NCI-H1930 (cell line): ENCODE data around the gene MAN2A1.

ENCODE experiments used
- DNase-seq, 2 experiments: peaks; one replicate each; lab custom pipeline; 2025; lab: John Stamatoyannopoulos, UW

The MAN2A1 gene

DNA sequence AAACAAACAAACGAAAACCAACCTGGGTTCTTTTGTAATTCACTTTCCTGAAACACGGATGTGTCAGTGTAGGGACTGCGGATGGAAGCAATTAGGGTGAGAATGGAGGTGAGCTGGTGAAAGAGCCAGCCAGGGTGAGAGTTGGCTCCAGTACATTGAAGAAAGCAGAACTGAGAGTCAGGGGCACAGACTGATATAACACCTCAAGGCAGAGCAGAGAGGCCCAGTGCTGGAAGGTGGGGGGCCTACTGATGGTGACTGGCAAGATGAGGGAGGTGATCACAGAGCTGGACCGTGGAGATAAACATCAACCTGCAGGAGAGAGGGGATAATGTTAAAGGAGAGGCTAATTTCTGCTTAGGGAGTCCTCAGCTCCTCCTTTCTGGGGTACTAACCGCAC, 221.1 kb downstream of the MAN2A1 start:
- DNase-seq = no peak

DNA sequence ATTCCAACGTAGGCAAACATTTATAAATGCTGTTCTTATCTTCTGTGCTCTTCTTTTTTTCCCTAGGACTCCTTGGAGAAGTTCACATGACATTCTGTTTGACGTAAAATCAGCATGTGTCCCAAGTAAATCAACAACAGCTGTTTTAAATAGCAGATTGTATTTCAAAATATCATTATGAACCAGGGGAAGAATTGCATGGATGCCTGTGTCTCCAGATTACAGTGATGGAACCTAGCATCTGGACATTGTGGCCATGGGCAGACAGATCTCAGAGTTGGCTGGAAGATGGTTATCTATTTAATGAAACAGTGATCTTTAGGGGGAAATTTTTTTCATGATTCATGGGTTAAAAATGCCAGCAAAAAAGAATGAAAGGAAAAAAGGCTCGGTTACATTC, 222.0 kb downstream of the MAN2A1 start:
- no peak for DNase-seq

DNA sequence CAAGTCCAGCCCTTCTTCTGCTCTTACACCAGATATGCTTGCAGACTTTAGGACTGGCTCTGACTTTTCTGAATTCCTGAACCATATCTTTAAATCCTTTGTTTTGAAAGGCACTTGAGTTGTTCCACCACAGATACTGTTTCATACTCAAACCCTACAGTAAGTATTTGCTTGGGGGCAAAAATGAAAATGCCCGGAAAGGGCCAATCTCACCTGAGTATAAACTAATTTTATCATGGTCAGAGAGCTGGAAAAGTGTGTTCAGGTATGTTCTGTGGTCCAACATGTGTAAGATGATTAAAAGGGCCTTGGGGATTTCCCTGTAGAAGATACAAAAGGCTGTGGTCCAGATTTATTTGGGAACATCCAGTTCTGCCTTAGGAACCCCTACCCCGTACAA, 225.2 kb downstream of the MAN2A1 start:
- DNase-seq = no peak

DNA sequence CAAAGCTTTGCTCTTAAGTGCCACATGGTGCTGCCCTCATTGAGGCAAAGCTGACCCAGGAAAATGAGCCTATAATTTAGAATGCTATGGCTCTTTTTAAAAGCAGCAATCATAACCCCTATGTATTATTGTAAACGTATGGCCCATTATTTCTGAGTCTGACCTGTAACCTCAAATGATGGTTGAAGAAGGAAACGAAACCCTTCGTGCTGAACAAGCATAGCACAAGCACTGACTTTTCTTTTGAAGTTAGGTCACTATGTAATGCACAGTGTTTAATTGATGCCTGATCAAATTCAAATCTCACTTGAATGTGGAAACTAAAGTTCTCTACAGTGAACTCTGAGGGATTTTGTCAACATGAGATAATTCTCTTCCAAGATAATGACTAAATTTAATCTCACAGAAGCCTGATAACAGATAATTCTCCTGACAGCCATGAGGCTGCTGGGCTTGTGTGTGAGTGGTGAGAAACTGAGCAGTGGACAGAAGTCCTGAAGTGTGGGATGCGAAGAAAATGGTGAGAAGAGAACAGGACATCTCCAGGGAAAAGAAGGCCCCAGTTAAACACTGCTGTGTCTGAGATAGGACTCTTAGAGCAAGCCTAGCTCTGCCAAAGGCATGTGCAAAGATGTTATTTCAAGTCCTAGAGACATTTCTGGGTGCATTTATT, 226.9 kb downstream of the MAN2A1 start:
- DNase-seq = no peak
